Memory B cell (primary cell): ENCODE results near the gene RRP1B.

Source experiments
- ATAC-seq: fragments of 150-1000 bp; cut with Tn5 transposase; 2 replicates; pipeline ENCODE4 v1.10.0; 2021; ENCODE audit warnings: low read depth, mild to moderate bottlenecking, moderate library complexity
- DNase-seq, 2 donors: peaks; one replicate each; pipeline ENCODE4 v3.0.0; 2022; ENCODE audit warnings: low spot score in 2 of 2
- H3K27ac Mint-ChIP-seq: one replicate; pipeline ENCODE4 v1.8.0; 2022; ENCODE audit warnings: mild to moderate bottlenecking, moderate library complexity, mixed read lengths
- H3K27me3 Mint-ChIP-seq: one replicate; pipeline ENCODE4 v1.8.0; 2022; ENCODE audit warnings: mixed read lengths
- H3K36me3 Mint-ChIP-seq: one replicate; pipeline ENCODE4 v1.8.0; 2022; ENCODE audit warnings: mild to moderate bottlenecking, mixed read lengths
- H3K4me1 Mint-ChIP-seq: one replicate; pipeline ENCODE4 v1.8.0; 2022; ENCODE audit warnings: mixed read lengths
- H3K4me3 Mint-ChIP-seq: one replicate; pipeline ENCODE4 v1.8.0; 2022; ENCODE audit warnings: mild to moderate bottlenecking, moderate library complexity, mixed read lengths
- H3K9me3 Mint-ChIP-seq: one replicate; pipeline ENCODE4 v1.8.0; 2022; ENCODE audit warnings: mixed read lengths

Gene RRP1B

DNA sequence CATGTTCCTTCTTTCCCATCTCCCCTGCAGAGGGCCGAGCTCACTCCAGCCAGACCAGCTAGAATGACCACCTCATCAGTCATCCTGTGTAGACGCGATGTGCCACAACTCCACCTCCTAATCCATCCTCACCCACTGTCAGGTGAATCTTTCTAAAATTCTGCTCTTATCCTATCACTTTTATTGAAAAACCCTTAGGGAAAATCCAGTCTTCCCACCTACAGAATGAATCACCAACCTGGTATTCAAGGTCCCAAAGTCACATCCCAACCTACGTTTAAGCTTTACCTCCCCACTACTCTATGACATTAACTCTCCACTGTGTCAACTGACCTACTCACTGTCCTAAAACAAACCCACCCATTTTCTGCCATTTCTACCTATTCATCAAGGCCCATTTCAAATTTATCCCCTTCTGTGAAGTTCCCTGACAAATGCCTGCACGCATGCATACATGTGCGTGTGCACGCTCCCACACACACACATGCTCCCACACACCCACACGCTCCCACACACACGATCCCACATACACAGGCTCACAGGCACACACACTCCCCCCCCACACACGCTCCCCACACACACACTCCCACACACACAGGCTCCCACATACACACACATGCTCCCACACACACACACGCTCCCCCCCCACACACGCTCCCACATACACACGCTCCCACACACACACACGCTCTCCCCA is 27.8 kb upstream of the RRP1B start:
- no peak for DNase-seq
- no peak for ATAC-seq
- Mint-ChIP-seq H3K27me3 (peaks cover 19% of the 10 kb centered on the region), H3K9me3 (peaks cover 5% of the 10 kb centered on the region), H3K27ac (no peak overlapping the region), H3K36me3 (peaks cover 9% of the 10 kb centered on the region), H3K4me3 (no peak overlapping the region), H3K4me1 (no peaks in the 10 kb centered on the region)

DNA sequence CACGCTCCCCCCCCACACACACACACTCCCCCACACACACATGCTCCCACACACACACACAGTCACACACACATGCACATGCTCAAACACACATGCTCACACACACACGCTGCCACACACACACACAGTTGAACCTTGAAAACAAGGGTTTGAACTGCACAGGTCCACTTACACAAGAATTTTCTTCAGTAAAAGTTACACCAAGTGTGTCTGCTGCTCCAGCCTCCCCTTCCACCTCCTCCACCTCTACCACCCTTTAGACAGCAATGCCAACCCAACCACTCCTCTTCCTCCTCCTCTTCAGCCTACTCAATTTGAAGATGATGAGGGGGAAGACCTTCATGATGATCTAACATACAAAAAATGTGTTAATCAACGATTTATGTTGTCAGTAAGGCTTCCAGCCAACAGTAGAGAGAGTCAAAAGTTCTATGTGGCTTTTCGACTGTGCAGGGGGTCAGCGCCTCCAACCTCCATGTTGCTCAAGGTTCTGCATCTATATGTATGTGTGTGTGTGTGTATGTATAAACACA is 26.9 kb upstream of the RRP1B start:
- Mint-ChIP-seq H3K4me3 (no peak overlapping the region), H3K27me3 (peaks cover 19% of the 10 kb centered on the region), H3K27ac (no peak overlapping the region), H3K9me3 (peaks cover 5% of the 10 kb centered on the region), H3K4me1 (no peaks in the 10 kb centered on the region), H3K36me3 (peaks cover 9% of the 10 kb centered on the region)
- no peak for DNase-seq
- no peak for ATAC-seq

DNA sequence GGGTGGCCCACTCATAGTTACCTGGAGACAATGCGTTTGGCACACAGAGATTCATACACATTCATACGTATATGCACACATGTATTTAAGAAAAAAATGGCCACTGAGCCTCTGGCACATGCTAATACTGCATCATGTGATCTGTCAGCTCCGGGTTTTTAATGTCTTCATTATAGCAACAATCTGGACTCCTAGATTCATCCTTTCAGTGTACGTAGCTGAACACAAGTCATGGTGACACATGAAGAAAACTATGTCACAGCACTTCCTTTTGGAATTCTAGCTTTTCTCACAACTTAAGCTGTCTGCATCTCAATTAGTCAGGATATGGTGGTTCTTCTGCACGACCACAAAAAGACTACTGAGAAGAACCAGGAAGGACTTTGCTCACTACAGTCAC is 24.7 kb upstream of the RRP1B start:
- H3K27me3 Mint-ChIP-seq = peaks cover 15% of the 10 kb centered on the region
- H3K9me3 Mint-ChIP-seq = no peaks in the 10 kb centered on the region
- DNase-seq (no peak), ATAC-seq (no peak)
- peaks cover 2% of the 10 kb centered on the region for H3K36me3 Mint-ChIP-seq
- no peak overlapping the region for H3K27ac Mint-ChIP-seq
- H3K4me3 Mint-ChIP-seq = no peak overlapping the region
- H3K4me1 Mint-ChIP-seq = no peaks in the 10 kb centered on the region

DNA sequence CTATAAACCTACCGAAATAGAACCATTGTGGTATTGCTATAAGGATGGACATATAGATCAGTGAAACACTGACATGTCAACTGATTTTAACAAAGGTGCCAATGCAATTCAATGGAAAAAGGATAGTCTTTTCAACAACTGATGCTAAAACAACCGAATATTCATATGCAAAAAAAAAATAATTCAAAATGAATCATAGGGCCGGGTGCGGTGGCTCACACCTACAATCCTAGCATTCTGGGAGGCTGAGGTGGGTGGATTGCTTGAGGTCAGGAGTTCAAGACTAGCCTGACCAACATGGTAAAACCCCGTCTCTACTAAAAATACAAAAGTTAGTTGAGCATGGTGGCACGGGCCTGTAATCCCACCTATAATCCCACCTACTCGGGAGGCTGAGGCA is 23.9 kb upstream of the RRP1B start:
- peaks cover 1% of the 10 kb centered on the region for H3K36me3 Mint-ChIP-seq
- ATAC-seq (no peak), DNase-seq (no peak)
- H3K4me1 Mint-ChIP-seq = no peaks in the 10 kb centered on the region
- no peak overlapping the region for H3K4me3 Mint-ChIP-seq
- no peaks in the 10 kb centered on the region for H3K9me3 Mint-ChIP-seq
- no peak overlapping the region for H3K27ac Mint-ChIP-seq
- H3K27me3 Mint-ChIP-seq = peaks cover 14% of the 10 kb centered on the region

DNA sequence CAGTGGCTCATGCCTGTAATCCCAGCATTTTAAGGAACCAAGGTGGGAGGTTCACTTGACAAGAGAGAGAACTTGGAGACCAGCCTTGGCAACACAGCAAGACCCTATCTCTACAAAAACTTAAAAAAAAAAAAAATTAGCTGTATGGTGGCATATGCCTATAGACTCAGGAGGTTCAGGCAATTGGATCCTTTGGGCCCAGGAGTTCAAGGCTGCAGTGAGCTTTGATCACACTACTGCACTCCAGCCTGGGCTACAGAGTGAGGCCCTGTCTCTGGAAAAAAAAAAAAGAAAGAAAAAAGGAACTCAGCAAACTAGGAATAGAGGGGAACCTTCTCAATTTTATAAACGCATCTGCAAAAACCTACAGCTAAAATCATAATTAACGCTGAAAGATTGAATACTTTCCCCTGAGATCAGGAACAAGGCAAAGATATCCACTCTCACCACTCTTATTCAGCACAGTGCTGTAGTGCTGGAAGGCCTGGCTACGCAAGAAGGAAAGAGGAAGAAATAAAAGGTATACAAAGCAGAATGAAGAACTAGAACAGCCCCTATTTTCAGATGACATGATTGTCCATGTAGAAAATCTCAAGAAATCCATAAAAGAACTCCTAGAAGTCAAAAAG is 21.7 kb upstream of the RRP1B start:
- Mint-ChIP-seq H3K4me3 (no peak overlapping the region), H3K36me3 (peaks cover 1% of the 10 kb centered on the region), H3K27ac (no peak overlapping the region), H3K9me3 (no peaks in the 10 kb centered on the region), H3K27me3 (peaks cover under 1% of the 10 kb centered on the region), H3K4me1 (no peaks in the 10 kb centered on the region)
- DNase-seq (no peak), ATAC-seq (no peak)

DNA sequence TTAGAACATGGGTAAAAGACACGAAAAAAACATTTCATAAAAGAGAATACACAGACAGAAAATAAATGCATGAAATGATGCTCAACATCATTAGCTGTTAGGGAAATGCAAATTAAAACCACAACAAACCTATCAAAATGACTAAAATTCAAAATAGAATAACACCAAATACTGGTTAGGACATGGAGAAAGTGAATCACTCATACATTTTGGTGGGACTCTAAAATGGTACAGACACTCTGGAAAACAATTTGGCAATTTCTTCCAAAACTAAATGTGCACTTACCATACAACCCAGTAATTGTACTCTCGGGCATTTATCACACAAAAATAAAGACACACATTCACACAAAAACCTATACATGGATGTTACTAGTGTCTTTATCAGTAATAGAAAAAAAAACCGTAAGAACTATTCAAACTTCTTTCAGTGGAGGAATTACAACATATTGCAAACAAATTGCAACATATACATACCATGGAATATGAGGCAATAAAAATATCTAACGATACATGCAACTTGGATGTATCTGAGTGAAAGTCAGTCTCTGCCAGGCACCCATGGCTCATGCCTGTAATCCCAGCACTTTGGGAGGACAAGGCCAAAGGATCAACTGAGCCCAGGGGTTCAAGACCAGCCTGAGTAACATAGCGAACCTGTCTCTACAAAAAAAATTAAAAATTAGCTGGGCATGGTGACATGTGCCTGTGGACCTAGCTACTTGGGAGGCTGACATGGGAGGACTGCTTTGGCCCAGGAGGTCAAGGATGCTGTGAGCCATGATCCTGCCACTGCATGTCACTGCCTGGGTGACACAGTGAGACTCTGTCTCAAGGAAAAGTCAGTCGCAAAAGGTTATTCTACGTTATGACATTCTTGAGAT is 19.6 kb upstream of the RRP1B start:
- ATAC-seq = no peak
- Mint-ChIP-seq H3K9me3 (no peaks in the 10 kb centered on the region), H3K4me1 (no peaks in the 10 kb centered on the region), H3K36me3 (peaks cover 1% of the 10 kb centered on the region), H3K27me3 (no peaks in the 10 kb centered on the region), H3K4me3 (no peak overlapping the region), H3K27ac (no peak overlapping the region)
- DNase-seq = no peak

DNA sequence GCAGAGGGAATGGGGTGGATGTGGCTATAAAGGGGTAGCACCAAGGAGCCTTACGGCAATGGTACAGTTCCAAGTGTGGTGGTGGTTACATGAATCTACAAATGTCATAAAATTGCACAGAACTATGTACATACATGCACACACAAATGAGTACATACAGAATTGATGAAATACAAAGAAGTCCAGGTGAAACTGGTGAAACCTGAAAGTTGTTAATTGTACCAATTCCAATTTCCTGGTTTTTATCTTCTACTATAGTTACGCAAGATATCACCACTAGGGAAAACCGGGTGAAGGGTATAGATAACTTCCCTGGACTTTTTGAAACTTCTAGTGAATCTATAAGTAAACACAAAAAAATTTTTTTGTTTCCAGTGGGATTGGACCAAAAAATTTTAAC is 19.0 kb upstream of the RRP1B start:
- Mint-ChIP-seq H3K27me3 (no peaks in the 10 kb centered on the region), H3K27ac (no peak overlapping the region), H3K36me3 (peaks cover 1% of the 10 kb centered on the region), H3K9me3 (no peaks in the 10 kb centered on the region), H3K4me1 (peaks cover 2% of the 10 kb centered on the region), H3K4me3 (no peak overlapping the region)
- ATAC-seq (no peak), DNase-seq (no peak)

DNA sequence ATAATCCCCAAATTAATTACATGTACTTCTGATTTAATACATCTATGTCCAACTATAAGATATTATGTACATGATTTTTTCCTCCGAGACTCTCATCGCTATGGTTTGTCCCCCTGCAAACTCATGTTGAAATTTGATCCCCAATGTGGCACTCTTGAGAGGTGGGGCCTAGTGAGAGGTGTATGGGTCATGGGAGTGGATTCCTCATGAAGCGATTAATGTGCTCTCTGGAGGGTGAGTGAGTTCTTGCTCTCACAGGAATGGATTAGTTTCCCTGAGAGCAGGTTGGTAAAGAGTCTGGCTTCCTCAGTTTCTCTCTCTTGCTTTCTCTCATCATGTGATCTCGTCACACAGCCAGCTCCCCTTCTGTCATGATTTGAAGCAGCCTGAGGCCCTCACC is 16.2 kb upstream of the RRP1B start:
- H3K9me3 Mint-ChIP-seq = no peaks in the 10 kb centered on the region
- H3K27ac Mint-ChIP-seq = no peak overlapping the region
- H3K4me1 Mint-ChIP-seq = peaks cover 9% of the 10 kb centered on the region
- no peak overlapping the region for H3K4me3 Mint-ChIP-seq
- no peaks in the 10 kb centered on the region for H3K36me3 Mint-ChIP-seq
- DNase-seq = no peak
- ATAC-seq = no peak
- peaks cover 3% of the 10 kb centered on the region for H3K27me3 Mint-ChIP-seq

DNA sequence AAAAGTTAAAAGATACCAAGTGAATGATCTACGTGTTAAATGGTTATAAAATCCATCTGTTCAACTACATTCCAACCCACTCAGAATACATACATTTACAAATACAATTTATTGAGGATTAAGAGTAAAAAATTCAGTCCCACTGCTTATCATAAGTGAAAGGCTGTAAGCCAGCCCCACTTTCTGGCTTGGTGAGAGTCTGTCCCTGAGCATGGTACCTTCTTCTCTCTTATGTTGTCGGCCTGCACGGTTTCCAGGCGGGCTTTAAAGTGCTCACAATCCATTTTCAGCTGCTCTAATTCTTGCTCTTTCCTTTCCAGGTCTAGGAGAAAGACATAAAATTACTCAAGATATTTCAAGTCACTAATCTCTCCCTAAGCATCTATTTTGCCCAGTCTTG is 15.3 kb upstream of the RRP1B start:
- Mint-ChIP-seq H3K27me3 (peaks cover 7% of the 10 kb centered on the region), H3K27ac (no peak overlapping the region), H3K4me3 (no peak overlapping the region), H3K9me3 (no peaks in the 10 kb centered on the region), H3K4me1 (peaks cover 9% of the 10 kb centered on the region), H3K36me3 (no peaks in the 10 kb centered on the region)
- ATAC-seq (no peak), DNase-seq (no peak)

DNA sequence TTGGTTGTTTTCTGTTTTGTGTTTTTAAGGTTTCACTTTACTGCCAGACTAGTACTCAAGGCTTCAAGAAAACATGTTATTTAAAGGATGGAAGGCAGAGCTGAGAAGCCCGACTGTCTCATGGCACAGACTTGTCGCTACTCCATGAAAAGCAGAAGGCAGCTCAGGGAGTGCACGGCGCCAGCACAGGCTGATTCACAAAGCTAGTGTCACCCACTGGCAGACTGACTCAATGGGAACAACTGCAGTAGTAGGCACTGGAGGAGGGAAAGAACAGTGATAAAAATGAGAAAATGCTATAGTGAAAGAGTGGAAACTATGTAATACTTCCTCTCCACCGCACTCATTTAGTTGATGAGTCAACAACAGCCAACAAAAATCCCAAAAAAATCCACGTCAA is 14.8 kb upstream of the RRP1B start:
- Mint-ChIP-seq H3K36me3 (no peaks in the 10 kb centered on the region), H3K4me1 (peaks cover 9% of the 10 kb centered on the region), H3K27me3 (peaks cover 7% of the 10 kb centered on the region), H3K4me3 (no peak overlapping the region), H3K9me3 (no peaks in the 10 kb centered on the region), H3K27ac (no peak overlapping the region)
- DNase-seq = no peak
- ATAC-seq = no peak

DNA sequence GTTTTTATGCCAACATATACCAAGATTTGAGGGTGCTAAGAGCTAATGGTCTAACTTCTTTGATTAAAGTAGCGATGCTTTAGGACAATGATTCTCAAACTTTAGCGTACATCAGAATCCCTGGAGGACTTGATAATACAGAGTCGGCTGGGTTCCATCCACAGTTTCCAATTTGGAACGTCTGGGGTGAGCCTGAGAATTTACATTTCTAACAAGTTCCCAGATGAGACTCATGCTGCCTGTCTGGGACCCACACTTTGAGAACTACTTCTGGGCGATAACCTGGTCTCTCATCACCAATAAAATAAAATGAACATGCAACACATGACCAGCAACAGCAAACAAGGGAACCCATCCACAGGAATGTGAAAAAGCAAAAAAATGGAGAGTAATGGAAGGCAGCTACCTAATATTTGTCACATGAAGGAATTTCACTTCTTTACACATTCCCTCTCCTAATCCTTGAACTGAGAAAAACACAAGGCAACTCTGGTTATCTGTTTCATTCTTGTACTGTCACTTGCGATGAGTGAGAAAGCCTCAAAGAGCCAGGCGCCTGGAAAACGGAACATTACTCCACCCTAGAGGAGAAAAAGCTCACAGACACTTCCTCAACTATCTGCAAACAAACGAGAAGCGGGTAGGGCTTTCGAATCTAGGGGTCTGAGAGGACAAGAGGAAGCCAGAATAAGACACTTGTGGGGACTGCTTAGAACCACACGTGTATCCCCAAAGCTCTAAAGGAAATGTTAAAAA is 14.0 kb upstream of the RRP1B start:
- H3K4me1 Mint-ChIP-seq = peaks cover 9% of the 10 kb centered on the region
- peak; percentile 33 to 55 for DNase-seq
- peak; percentile 77 for ATAC-seq
- H3K27me3 Mint-ChIP-seq = peaks cover 7% of the 10 kb centered on the region
- H3K9me3 Mint-ChIP-seq = no peaks in the 10 kb centered on the region
- H3K4me3 Mint-ChIP-seq = no peak overlapping the region
- H3K36me3 Mint-ChIP-seq = no peaks in the 10 kb centered on the region
- H3K27ac Mint-ChIP-seq = peak overlapping the region; percentile 1

DNA sequence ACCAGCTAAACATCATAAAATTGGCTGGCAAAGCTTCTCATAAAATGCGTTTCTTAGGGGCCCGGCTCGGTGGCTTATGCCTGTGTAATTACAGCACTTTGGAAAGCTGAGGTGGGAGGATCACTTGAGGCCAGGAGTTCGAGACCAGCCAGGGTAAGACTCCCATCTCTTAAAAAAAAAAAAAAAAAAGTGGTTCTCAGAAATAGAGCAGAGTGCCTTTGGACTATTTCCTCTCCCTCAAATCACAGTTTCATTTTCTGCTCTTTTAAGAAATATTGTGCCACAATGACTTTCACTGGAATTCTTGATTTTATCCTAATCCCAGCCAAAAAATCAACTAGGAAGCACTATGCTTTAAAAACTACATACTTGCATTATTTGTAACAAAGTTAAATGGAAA is 13.4 kb upstream of the RRP1B start:
- ATAC-seq (no peak), DNase-seq (no peak)
- peaks cover 9% of the 10 kb centered on the region for H3K4me1 Mint-ChIP-seq
- H3K9me3 Mint-ChIP-seq = no peaks in the 10 kb centered on the region
- H3K27me3 Mint-ChIP-seq = peaks cover 7% of the 10 kb centered on the region
- H3K27ac Mint-ChIP-seq = peak overlapping the region; percentile 1
- no peaks in the 10 kb centered on the region for H3K36me3 Mint-ChIP-seq
- H3K4me3 Mint-ChIP-seq = no peak overlapping the region

DNA sequence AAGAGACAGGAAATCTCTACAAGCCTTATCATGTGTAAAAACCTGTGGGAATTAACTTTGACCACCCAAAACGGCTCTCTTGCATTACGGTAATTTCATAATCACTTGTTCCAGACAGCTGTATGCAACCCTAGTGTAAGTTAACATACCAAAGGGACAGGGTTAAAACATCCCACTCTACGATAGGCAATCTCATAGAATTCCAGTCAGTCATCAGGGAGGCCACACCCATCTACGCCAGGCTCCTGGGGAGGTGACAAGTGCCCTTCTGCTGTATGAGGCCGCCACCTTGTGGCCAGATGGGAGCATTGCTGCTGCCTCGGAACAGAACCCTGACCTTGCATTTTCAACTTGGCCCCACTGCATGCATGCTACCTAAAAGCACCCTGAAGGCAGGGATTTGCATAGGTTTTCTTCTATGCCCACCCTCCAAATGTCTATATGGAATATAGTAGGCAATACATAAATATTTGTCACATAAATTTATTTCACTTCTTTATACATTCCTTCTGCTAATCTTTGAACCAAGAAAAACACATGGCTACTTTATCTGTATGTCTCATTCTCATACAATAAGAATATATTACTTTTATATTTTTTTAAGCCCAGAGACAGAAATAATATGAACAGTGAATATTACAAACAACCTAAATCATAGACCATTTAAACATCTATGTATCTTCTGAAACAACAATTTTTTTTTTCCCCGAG is 12.7 kb upstream of the RRP1B start:
- Mint-ChIP-seq H3K4me3 (peak overlapping the region; percentile 43), H3K9me3 (no peaks in the 10 kb centered on the region), H3K27me3 (peaks cover 13% of the 10 kb centered on the region), H3K36me3 (no peaks in the 10 kb centered on the region), H3K27ac (no peak overlapping the region), H3K4me1 (peaks cover 9% of the 10 kb centered on the region)
- peak; percentile 84 to 87 for DNase-seq
- ATAC-seq = peak; percentile 87
